ENCODE data around the gene SGTB.
"Not testable (repeated sequence)": the region's sequence is repeated elsewhere in the genome, so short reads cannot be mapped to it uniquely, and the experiment has no call there.

SGTB gene

GRCh38 chr5:65663804-65664521 lies 57.9 kb downstream of the SGTB start:
- DNase-seq = no peak

GRCh38 chr5:65654713-65655112 lies 67.2 kb downstream of the SGTB start:
- DNase-seq = no peak

GRCh38 chr5:65651144-65651543 lies 70.8 kb downstream of the SGTB start:
- DNase-seq = no peak

GRCh38 chr5:65647941-65648340 lies 74.0 kb downstream of the SGTB start:
- DNase-seq = no peak

- no peak for DNase-seq
These were observed 75.0 kb downstream of the SGTB start for GRCh38 chr5:65646938-65647337.

- DNase-seq = no peak
These were observed 81.7 kb downstream of the SGTB start for GRCh38 chr5:65640240-65640639.

- DNase-seq = no peak
These were observed 90.9 kb downstream of the SGTB start for GRCh38 chr5:65630981-65631380.

- DNase-seq = peak in 2 of 3 donors; percentile 13 to 20
These were observed 96.2 kb downstream of the SGTB start for GRCh38 chr5:65625743-65626142.

GRCh38 chr5:65624571-65625555 lies 97.0 kb downstream of the SGTB start, which contains the start of the genes SHLD3 and TRAPPC13:
SHLD3 (plus strand) TSS chr5:65625027; CDS start chr5:65629588, 4,561 bp downstream.
TRAPPC13 (plus strand) TSS chr5:65625027; CDS start chr5:65625061, 34 bp downstream.
- peak; percentile 86 to 91 (median 90) for DNase-seq

GRCh38 chr5:65624025-65624570 lies 97.8 kb downstream of the SGTB start, which contains the start of gene TRIM23:
TRIM23 (minus strand) TSS chr5:65624333; CDS start chr5:65624274, 59 bp downstream.
- DNase-seq = peak; percentile 96

GRCh38 chr5:65623482-65623881 lies 98.4 kb downstream of the SGTB start:
- peak in 1 of 3 donors; percentile 8 for DNase-seq

GRCh38 chr5:65621961-65622360 lies 99.9 kb downstream of the SGTB start:
- not testable (repeated sequence) for DNase-seq

GRCh38 chr5:65620021-65620420 lies 101.9 kb downstream of the SGTB start:
- no peak for DNase-seq
